NOMO-1 (cell line): ENCODE results near the gene GRIN3A.

ENCODE experiments used
- DNase-seq, 2 experiments: peaks; one replicate each; lab custom pipeline; 2025; ENCODE audit not compliant: unreplicated experiment in 2 of 2; lab: John Stamatoyannopoulos, UW

Gene GRIN3A

DNA sequence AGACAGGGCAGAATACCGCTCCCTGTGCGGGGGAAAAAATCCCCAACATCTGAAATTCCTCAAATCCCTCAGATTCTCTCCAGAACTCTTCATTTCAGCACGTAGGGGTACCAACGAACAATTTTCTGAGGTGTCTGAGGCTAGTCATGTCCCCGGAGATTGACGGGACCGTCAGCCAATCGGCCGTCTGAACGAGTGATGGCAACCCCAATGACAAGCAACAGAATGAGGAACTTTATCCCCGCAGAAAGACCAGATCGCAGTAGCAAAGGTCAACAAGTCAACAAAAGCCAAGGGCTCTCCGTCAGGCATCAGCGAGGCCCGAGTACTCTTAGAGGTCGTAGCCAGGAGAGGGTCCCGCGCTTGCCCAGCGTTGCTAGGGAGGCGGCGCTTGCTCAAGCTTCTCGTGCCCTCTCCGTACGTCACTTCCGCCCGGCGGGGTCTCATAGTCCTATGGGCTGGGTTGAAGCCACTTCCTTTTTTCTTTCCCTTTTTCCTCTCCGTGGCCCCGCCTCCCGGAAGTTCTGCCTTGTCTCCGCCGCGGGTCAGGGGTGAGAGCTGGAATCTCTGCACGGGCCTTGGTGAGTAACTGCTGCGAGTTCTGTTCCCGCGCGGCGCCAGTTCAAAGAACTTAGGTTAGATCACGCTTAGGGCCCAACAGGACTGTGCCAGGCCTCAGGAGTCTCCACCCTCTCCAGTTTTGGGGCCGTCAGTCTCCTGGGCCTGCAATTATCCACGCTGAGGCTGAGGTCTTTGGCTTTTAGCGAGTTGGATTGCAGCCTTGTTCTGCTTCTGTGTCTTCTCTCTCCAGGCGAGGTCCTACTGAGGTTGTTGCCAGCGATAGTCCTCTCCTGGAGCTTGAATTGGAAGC is 204.9 kb downstream of the GRIN3A start, which contains the start of gene RNF20:
Gene RNF20 (plus strand): TSS at position 520 of the 871 bp plus-strand sequence. CDS start 1,571 bp downstream, outside the sequence.
- peak; percentile 96 to 97 for DNase-seq

DNA sequence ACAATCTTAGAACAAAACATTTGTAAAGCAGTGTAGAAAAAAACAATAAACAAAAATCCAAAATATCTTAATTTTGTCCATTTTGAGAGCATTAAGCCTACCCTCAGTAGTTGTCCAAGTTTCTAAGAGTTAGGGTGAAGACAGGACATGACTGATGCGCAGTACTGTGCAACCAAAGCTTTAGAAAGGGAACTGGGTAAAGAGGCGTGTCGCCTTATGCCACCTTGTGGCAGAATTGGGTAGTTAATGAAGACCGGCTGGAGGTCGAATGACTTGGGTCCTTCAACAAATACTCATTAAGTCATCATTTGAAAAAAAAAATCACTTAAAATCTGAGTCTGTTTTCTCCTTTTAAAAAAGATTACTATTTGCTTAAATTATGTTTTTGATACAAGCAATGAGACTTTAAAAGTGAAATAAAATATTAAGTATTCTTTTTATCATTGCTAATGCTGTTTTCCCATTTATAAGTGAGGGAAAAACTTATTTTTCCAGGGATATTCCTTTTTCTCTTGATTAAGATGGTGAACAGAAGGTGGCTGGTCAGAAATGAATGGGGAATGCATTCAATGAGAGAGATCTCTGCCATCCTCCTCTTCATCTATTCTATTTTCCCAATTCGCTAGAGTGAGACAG is 208.3 kb downstream of the GRIN3A start:
- peak; percentile 68 to 82 for DNase-seq

DNA sequence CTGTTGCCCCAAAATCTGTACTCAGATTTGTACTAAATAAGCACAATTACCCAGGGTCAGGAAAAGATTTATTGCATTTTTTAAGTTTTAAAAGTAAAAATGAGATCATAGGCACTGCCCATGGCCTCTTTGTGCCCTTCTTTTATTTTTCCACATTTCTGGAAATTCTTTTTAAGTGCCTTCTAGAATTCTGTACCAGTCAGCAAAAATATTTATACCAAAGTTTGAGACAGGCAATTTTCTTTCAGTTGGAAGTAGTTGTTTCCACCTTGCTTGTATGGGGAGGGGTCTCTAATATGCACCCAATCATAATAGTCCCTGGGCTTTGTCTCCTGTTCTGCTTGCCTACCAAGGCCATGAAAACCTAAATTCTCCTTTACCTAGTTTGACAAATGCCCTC is 210.4 kb downstream of the GRIN3A start:
- DNase-seq: no peak

DNA sequence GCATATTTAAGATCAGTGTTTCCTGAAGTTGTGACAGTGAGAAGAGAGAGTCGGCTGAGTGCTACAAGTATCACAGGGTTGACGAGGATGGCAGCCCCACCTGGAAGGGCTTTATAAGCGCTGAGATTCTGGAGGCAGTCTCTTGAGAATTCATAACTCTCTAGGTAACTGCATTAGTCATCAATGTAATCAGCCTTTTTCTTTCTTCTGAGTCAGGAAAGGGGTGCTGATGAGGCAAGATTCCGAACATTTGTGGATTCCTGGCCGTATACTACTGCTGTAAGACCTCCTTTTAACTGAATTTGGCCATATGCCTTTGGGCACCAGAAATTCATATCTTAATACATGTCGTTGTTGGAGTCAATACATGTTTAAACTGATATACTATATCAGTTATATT is 211.4 kb downstream of the GRIN3A start:
- DNase-seq: no peak

DNA sequence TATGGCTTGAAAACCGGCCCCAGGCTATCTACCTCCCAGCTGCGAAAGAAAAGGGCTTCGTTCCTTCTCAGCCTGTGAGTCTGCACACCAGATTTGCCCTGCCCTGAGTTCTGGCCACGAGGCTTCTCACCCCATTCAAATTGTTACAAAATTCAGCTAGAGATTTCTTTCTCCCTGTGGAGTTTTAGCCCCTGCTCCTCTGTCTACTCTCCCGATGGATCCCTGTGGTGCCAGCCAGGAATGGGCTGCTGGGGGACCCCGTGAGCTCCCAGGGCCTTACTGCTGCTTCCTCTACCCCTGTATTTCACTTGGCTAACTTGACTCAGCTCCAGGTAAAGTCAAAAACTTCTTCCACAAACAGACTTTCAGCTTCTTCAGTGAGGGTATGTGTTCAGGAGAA is 214.1 kb downstream of the GRIN3A start:
- DNase-seq: no peak
